ENCODE data around the gene PPP2R5C. TPM values are rescaled to one million over a fixed set of nuclear protein-coding genes. Genes with fewer than 3 reads are reported as not detected.

PPP2R5C gene
- total RNA-seq, 6 donors from 2014 or later: 105 to 208 (median 133) TPM

- no peak overlapping the region for H3K27ac ChIP-seq
- DNase-seq (no peak), ATAC-seq (ENCODE audit: low FRiP score in 2 of 2) (no peak)
- no peak overlapping the region for H3K4me3 ChIP-seq
- 76 to 77% methylated on average over 11 of the region's 11 CpGs for WGBS, 2 donors
- no peak for TF ChIP-seq POLR2AphosphoS5 (IDR thresholded peaks at IDR 0.05)
- no peak for TF ChIP-seq POLR2A (IDR thresholded peaks at IDR 0.05)
- TF ChIP-seq EP300 (IDR thresholded peaks at IDR 0.05): no peak
- no peak for TF ChIP-seq CTCF (IDR thresholded peaks at IDR 0.05)
- no peaks in the 10 kb centered on the region for H3K9me3 ChIP-seq
- peaks cover 16 to 27% (median 24%) of the 10 kb centered on the region in 4 donors for H3K4me1 ChIP-seq
- no peaks in the 10 kb centered on the region for H3K27me3 ChIP-seq
- peaks cover 0 to 10% (median 0%) of the 10 kb centered on the region in 4 donors for H3K36me3 ChIP-seq
Measured at GRCh38 chr14:101839236-101839635, 77.7 kb downstream of the PPP2R5C start.

GRCh38 chr14:101839661-101840060 is 78.2 kb downstream of the PPP2R5C start:
- H3K4me3 ChIP-seq: no peak overlapping the region
- peaks cover 12 to 23% (median 20%) of the 10 kb centered on the region in 4 donors for H3K4me1 ChIP-seq

GRCh38 chr14:101840649-101841369 is 79.3 kb downstream of the PPP2R5C start:
- TF ChIP-seq CTCF (IDR thresholded peaks at IDR 0.05) (no peak), POLR2A (IDR thresholded peaks at IDR 0.05) (no peak), POLR2AphosphoS5 (IDR thresholded peaks at IDR 0.05) (no peak), EP300 (IDR thresholded peaks at IDR 0.05) (no peak)
- DNase-seq (no peak), ATAC-seq (ENCODE audit: low FRiP score in 2 of 2) (no peak)
- Histone ChIP-seq H3K4me1 (peaks cover under 1 to 13% (median 11%) of the 10 kb centered on the region in 4 donors), H3K36me3 (peaks cover 0 to 19% (median 0%) of the 10 kb centered on the region in 4 donors), H3K9me3 (no peaks in the 10 kb centered on the region), H3K27me3 (no peaks in the 10 kb centered on the region), H3K27ac (peak overlapping the region in 1 of 4 donors; percentile 33), H3K4me3 (no peak overlapping the region)
- 75 to 88% methylated on average over 5 of the region's 5 CpGs for WGBS, 2 donors

More at GRCh38 chr14:101839661-101840060, 78.2 kb downstream of the PPP2R5C start:
- no peak overlapping the region for H3K27ac ChIP-seq
- peaks cover 0 to 14% (median 0%) of the 10 kb centered on the region in 4 donors for H3K36me3 ChIP-seq
- H3K27me3 ChIP-seq: no peaks in the 10 kb centered on the region
- WGBS, 2 donors: 90 to 95% methylated on average over 6 of the region's 6 CpGs
- ATAC-seq (ENCODE audit: low FRiP score in 2 of 2) (no peak), DNase-seq (no peak)
- no peaks in the 10 kb centered on the region for H3K9me3 ChIP-seq
- no peak for TF ChIP-seq POLR2AphosphoS5 (IDR thresholded peaks at IDR 0.05)
- no peak for TF ChIP-seq EP300 (IDR thresholded peaks at IDR 0.05)
- TF ChIP-seq CTCF (IDR thresholded peaks at IDR 0.05): no peak
- TF ChIP-seq POLR2A (IDR thresholded peaks at IDR 0.05): no peak

- 75 to 84% methylated on average over 3 of the region's 3 CpGs for WGBS, 2 donors
- peaks cover 0 to 13% (median 5%) of the 10 kb centered on the region in 4 donors for H3K4me1 ChIP-seq
Measured at GRCh38 chr14:101843038-101843437, 81.5 kb downstream of the PPP2R5C start.

More at GRCh38 chr14:101843038-101843437, 81.5 kb downstream of the PPP2R5C start:
- Histone ChIP-seq H3K27ac (peak overlapping the region in 1 of 4 donors; percentile 3), H3K36me3 (peaks cover 0 to 12% (median 0%) of the 10 kb centered on the region in 4 donors), H3K4me3 (no peak overlapping the region), H3K27me3 (no peaks in the 10 kb centered on the region), H3K9me3 (no peaks in the 10 kb centered on the region)
- TF ChIP-seq EP300 (IDR thresholded peaks at IDR 0.05) (no peak), POLR2AphosphoS5 (IDR thresholded peaks at IDR 0.05) (no peak), CTCF (IDR thresholded peaks at IDR 0.05) (no peak), POLR2A (IDR thresholded peaks at IDR 0.05) (no peak)
- no peak for DNase-seq
- ATAC-seq (ENCODE audit: low FRiP score in 2 of 2): no peak

Measured in upper lobe of left lung (tissue), 6 donors.